Measurements from ENCODE around the gene SH3PXD2A.

DNA sequence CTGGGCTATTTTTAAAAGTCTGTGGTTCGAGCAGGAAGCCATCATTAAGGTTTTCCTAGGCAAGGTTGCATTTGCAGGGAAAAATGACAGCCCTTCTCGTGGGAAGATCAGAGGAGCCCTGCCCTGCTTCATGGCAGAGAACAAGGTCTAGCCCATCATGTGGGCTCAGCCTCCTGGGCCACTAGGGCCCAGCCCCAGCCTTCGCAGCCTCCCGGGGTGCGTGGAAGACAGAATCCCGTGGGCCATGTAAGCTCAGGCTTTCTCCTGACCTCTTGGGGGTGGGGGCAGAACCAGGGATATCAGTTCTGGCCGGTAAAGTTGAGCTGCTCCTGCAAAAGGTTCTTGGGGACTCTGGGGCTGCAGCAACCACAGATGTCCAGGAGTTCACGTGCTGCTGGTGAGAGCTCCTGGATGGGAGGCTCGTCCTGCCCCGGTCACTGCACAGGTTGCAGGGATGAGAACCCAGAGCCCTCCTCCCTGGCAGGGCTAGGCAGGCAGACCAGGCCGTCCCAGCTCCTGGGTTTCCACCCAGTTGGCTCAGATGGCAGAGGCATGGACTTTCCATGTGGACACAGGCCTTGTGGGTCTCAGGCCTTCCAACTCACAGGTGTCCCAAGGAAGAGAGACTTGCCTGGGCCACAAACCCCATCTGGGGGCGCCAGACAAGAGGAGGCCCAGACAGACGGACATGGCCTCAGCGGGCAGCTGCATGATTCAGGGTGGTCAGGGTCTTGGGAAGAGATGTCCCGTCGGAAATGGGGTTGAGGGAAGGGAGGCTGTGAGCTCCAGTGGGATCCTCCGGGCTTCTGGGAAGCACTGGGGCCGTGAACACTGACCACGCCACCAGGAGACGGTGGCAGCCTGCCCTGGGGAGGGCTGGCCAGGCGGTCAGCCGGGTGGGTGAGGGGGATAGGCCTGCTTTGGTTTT, 235.7 kb downstream of the SH3PXD2A start:
- TF ChIP-seq POLR2A (IDR thresholded peaks at IDR 0.05; ENCODE audit: low read length) = no peak
- TF ChIP-seq GATA1 (IDR thresholded peaks at IDR 0.05; ENCODE audit: low read depth, low read length) = no peak
